Lower lobe of right lung (tissue), 2 donors: ENCODE measurements around the gene AFAP1. TPM values are rescaled to one million over a fixed set of nuclear protein-coding genes. Genes with fewer than 3 reads are reported as not detected.

Source experiments
- ATAC-seq, 2 donors: fragments of 200-7000 bp; cut with Tn5 transposase; one replicate each; pipeline ENCODE4 v1.9.1; 2020 to 2022; ENCODE audit warnings: mild to moderate bottlenecking in 2 of 2, moderate library complexity in 2 of 2
- DNase-seq: peaks from one replicate; pipeline ENCODE4 v3.0.0-alpha.2; 2020
- H3K27ac ChIP-seq: fragments of 200-600 bp; one replicate; pipeline ENCODE4 v1.8.0; 2022
- H3K27me3 ChIP-seq: fragments of 200-600 bp; one replicate; pipeline ENCODE4 v1.8.0; 2022; ENCODE audit warnings: low read depth
- H3K36me3 ChIP-seq: fragments of 200-600 bp; one replicate; pipeline ENCODE4 v1.8.0; 2022; ENCODE audit warnings: mild to moderate bottlenecking
- H3K4me1 ChIP-seq: fragments of 200-600 bp; one replicate; pipeline ENCODE4 v1.8.0; 2022
- H3K4me3 ChIP-seq: fragments of 200-600 bp; one replicate; pipeline ENCODE4 v1.8.0; 2022; ENCODE audit warnings: mild to moderate bottlenecking
- H3K9me3 ChIP-seq: fragments of 200-600 bp; one replicate; pipeline ENCODE4 v1.8.0; 2022
- intact Hi-C: fragments of 100-400 bp; cut with DNase I; formaldehyde crosslinking; loops from one replicate; pipeline ENCODE4 v1.11.0; 2022
- total RNA-seq: library from RNA; stranded (reverse); fragmentation: NEBNext Ultra II Directional; extraction: Animal tissue kit (Norgen Biotek cat#: 25700); gene quantifications from one replicate; pipeline ENCODE4 v1.2.1, GENCODE V29; 2021
- TF ChIP-seq, protein P1 (sequence below): fragments of 200-600 bp; IDR thresholded peaks from one replicate; pipeline ENCODE4 v1.8.0; 2022; ENCODE audit warnings: antibody characterized with exemption, mild to moderate bottlenecking
- donor health status: DM: no; HTN: yes; CAD: no; lungs with severe emphysema.

The AFAP1 gene
- total RNA-seq, 1 donor from 2014 or later: 21.0 TPM

DNA sequence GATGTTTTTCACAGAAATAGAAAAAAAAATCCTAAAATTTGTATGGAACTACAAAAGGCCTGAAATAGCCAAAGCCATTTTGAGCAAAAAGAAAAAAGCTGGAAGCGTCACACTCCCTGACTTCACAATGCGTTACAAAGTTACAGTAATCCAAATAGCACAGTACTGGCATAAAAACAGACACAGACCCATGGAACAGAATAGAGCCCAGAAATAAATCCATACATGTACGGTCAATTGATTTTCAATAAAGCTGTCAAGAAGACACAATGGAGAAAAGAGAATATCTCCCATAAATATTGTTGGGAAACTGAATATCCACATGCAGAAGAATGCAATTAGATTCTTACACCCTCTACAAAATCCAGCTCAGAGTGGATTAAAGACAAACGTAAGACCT is 208.2 kb downstream of the AFAP1 start:
- DNase-seq (no peak), ATAC-seq (no peak)
- intact Hi-C loops: no loop called here
- Histone ChIP-seq H3K27ac (no peak overlapping the region), H3K4me1 (no peaks in the 10 kb centered on the region), H3K9me3 (no peaks in the 10 kb centered on the region), H3K27me3 (no peaks in the 10 kb centered on the region), H3K4me3 (no peak overlapping the region), H3K36me3 (no peaks in the 10 kb centered on the region)
- TF ChIP-seq, protein P1, sequence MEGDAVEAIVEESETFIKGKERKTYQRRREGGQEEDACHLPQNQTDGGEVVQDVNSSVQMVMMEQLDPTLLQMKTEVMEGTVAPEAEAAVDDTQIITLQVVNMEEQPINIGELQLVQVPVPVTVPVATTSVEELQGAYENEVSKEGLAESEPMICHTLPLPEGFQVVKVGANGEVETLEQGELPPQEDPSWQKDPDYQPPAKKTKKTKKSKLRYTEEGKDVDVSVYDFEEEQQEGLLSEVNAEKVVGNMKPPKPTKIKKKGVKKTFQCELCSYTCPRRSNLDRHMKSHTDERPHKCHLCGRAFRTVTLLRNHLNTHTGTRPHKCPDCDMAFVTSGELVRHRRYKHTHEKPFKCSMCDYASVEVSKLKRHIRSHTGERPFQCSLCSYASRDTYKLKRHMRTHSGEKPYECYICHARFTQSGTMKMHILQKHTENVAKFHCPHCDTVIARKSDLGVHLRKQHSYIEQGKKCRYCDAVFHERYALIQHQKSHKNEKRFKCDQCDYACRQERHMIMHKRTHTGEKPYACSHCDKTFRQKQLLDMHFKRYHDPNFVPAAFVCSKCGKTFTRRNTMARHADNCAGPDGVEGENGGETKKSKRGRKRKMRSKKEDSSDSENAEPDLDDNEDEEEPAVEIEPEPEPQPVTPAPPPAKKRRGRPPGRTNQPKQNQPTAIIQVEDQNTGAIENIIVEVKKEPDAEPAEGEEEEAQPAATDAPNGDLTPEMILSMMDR: no peak

DNA sequence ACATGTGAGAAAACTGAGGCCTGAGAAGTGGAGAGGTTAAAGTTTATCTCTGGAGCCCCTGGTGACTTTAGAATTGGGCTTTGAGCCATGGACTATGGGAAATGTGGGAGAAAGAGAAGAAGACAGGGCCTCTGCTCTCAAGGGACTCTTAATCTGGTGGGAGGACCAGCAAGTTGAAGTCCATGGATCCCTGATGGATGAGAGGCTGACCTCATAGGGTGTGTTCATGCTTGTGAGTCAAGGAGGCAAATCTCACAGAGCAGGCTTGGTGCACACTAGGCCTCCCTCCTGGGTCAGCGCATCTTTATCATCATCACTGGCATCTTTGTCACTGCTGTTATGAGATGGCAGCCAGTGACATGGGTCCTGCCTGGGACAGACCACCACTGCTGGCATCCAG is 211.9 kb downstream of the AFAP1 start:
- Histone ChIP-seq H3K36me3 (no peaks in the 10 kb centered on the region), H3K4me1 (no peaks in the 10 kb centered on the region), H3K9me3 (no peaks in the 10 kb centered on the region), H3K4me3 (no peak overlapping the region), H3K27me3 (no peaks in the 10 kb centered on the region), H3K27ac (no peak overlapping the region)
- intact Hi-C loops: no loop called here
- ATAC-seq (no peak), DNase-seq (no peak)
- TF ChIP-seq, protein P1: no peak

DNA sequence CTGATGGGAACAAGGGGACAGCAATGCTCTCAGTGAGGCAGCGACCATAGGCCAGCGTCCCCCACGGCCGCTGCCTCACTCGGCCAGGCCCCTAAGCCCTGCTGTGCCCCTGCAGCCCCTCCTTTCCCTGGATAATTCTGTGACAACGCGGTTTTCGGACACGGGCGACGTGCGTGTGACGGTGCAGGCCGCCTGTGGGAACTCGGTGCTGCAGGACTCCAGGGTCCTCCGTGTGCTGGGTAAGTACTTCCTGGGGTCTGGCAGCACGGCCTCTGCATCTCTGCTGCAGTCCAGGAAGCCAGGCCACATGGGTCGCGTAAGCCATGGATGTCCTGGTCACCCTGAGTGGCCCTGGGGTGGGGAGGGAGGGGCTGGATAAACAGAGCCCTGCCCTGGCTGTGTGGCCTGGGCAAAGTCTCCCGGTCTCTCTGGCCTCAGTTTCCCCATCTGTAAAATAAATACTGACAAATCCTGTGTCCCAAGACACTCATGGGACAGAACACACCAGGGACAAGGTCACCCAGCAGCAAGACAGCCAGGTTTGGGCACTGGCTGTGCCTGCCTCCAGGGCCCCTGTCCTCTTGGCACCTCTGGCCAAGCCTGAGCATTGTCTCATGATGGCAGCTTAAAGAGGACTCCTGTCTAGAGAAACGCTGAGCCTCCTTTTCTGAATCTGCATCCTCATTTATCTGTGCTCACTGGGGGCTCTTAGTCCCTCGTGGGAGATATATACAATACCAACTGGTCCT is 212.8 kb downstream of the AFAP1 start:
- Histone ChIP-seq H3K27ac (no peak overlapping the region), H3K4me1 (no peaks in the 10 kb centered on the region), H3K9me3 (no peaks in the 10 kb centered on the region), H3K27me3 (no peaks in the 10 kb centered on the region), H3K4me3 (no peak overlapping the region), H3K36me3 (no peaks in the 10 kb centered on the region)
- TF ChIP-seq, protein P1: no peak
- no peak for ATAC-seq
- intact Hi-C loops: no loop called here
- no peak for DNase-seq

DNA sequence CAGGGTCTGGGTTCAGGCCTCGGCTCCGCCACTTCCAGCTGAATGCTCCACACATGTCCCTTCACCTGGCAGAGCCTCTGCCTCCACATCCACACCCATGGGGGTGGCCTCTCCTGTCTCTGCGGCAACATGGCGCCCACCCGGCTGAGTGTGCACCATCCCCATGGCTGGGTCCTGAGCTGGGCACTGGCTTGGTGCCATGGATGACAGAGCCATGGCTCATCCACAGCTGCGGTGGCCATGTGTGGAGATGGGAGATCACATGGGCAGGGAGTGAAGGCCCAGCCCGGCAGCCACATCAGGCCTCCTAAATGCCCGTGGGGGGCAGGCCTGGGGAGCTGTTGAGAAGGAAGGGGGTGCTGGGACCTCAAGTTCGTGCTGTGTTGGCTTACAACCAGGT is 213.7 kb downstream of the AFAP1 start:
- intact Hi-C loops: no loop called here
- Histone ChIP-seq H3K27ac (no peak overlapping the region), H3K4me1 (no peaks in the 10 kb centered on the region), H3K9me3 (no peaks in the 10 kb centered on the region), H3K36me3 (no peaks in the 10 kb centered on the region), H3K27me3 (no peaks in the 10 kb centered on the region), H3K4me3 (no peak overlapping the region)
- ATAC-seq: no peak
- no peak for DNase-seq
- TF ChIP-seq, protein P1: no peak

DNA sequence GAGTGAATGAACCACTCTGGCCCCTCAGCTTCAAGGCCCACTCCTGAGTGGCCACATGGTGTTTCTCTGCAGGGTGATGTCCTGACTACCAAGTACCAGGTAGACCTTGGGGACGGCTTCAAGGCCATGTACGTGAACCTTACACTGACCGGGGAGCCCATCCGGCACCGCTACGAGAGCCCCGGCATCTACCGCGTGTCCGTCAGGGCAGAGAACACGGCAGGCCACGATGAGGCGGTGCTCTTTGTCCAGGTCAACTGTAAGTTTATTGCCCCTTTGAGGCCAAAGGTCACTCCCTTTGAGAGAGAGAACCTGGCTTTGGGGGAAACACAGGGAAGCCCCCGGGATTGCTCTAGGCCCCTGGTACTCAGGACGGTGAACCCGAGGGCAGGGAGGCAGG is 216.0 kb downstream of the AFAP1 start:
- intact Hi-C loops: no loop called here
- Histone ChIP-seq H3K4me1 (peaks cover 5% of the 10 kb centered on the region), H3K27ac (no peak overlapping the region), H3K36me3 (no peaks in the 10 kb centered on the region), H3K4me3 (no peak overlapping the region), H3K27me3 (peaks cover 18% of the 10 kb centered on the region), H3K9me3 (no peaks in the 10 kb centered on the region)
- TF ChIP-seq, protein P1: no peak
- ATAC-seq (no peak), DNase-seq (no peak)
